Common myeloid progenitor, CD34-positive (primary cell): ENCODE measurements around the gene CTXN1.

Experiments
- CTCF ChIA-PET: fragments of 350-600 bp; sonication (Branson Sonifier 250); formaldehyde crosslinking; loops from one replicate; lab custom pipeline; 2021; ENCODE audit warnings: antibody characterized with exemption; lab: Charles Lee
- POLR2A ChIA-PET: fragments of 350-600 bp; sonication (Branson Sonifier 250); formaldehyde crosslinking; loops from one replicate; lab custom pipeline; 2021; ENCODE audit warnings: antibody characterized with exemption; lab: Charles Lee
- DNase-seq, 3 donors: peaks; one replicate each; pipeline versions ENCODE4 v3.0.0 to v3.0.0-alpha.2; 2013
- H3K27ac ChIP-seq, 2 experiments: 1 replicate in 1 of 2; 2 replicates in 1 of 2; pipeline ENCODE4 v1.7.0; 2013; ENCODE audit warnings: inconsistent platforms in 2 of 2, low read length in 2 of 2, mild to moderate bottlenecking in 2 of 2, low read depth in 1 of 2, moderate library complexity in 1 of 2; ENCODE audit not compliant: severe bottlenecking in 2 of 2, insufficient read depth in 1 of 2, poor library complexity in 1 of 2
- H3K27me3 ChIP-seq, 5 experiments: replicated peaks in 2 of 5; 1 replicate in 3 of 5; 2 replicates in 2 of 5; pipeline versions ENCODE4 v1.6.1 to v1.7.0; 2013; ENCODE audit warnings: low read length in 4 of 5, mild to moderate bottlenecking in 2 of 5, moderate library complexity in 2 of 5, inconsistent platforms in 1 of 5; ENCODE audit not compliant: insufficient read depth in 5 of 5, control insufficient read depth in 4 of 5
- H3K36me3 ChIP-seq, 4 experiments: 1 replicate in 2 of 4; 2 replicates in 2 of 4; pipeline versions ENCODE4 v1.6.1 to v1.7.0; 2013; ENCODE audit warnings: low read length in 3 of 4, control low read depth in 1 of 4, mild to moderate bottlenecking in 1 of 4; ENCODE audit not compliant: control insufficient read depth in 4 of 4, insufficient read depth in 4 of 4
- H3K4me1 ChIP-seq, 4 experiments: 1 replicate in 3 of 4; 2 replicates in 1 of 4; pipeline versions ENCODE4 v1.6.1 to v1.7.1; 2013; ENCODE audit warnings: low read length in 3 of 4, mild to moderate bottlenecking in 3 of 4, control low read depth in 1 of 4, inconsistent platforms in 1 of 4, moderate library complexity in 1 of 4; ENCODE audit not compliant: control insufficient read depth in 4 of 4, insufficient read depth in 4 of 4; ENCODE audit errors: control extremely low read depth in 1 of 4
- H3K4me3 ChIP-seq, 7 experiments: 1 replicate in 4 of 7; 2 replicates in 3 of 7; pipeline versions ENCODE4 v1.5.1 to v1.7.0; 2013; ENCODE audit warnings: mild to moderate bottlenecking in 7 of 7, low read length in 6 of 7, moderate library complexity in 6 of 7, inconsistent platforms in 2 of 7, low read depth in 2 of 7, control low read depth in 1 of 7; ENCODE audit not compliant: insufficient read depth in 4 of 7, control insufficient read depth in 1 of 7; ENCODE audit errors: extremely low read depth in 1 of 7
- H3K9me3 ChIP-seq, 5 experiments: 1 replicate in 4 of 5; 2 replicates in 1 of 5; pipeline versions ENCODE4 v1.6.1 to v1.7.1; 2013; ENCODE audit warnings: low read length in 4 of 5, mild to moderate bottlenecking in 2 of 5, inconsistent platforms in 1 of 5, low read depth in 1 of 5, moderate library complexity in 1 of 5; ENCODE audit not compliant: control insufficient read depth in 4 of 5, insufficient read depth in 2 of 5; ENCODE audit errors: control extremely low read depth in 1 of 5
- WGBS: methylation state at CpG from one replicate; pipeline ENCODE4 v1.1.5; 2013; ENCODE audit not compliant: insufficient coverage; 5-methylcytosine and 5-hydroxymethylcytosine counted together

CTXN1 gene

DNA sequence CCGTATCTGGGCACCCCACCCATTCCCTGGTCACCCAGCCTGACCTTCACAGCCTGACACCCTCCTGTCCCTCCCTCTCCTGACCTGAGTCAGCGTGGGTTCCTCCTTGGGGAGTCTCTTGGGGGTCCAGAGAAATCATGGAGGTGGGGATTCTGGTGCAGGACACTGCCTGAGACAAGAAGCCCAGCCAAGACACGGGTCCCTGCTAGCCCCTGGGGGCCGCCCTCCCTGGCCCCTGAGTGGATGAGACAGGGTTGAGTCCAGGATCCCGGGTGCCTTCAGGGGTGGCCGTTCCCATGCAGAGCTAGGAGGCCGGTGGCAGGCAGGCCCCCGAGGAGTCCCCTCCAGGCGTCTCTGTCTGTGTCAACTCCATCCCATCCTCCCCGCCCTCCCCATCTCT lies 20.7 kb downstream of the CTXN1 start:
- Histone ChIP-seq H3K36me3 (peaks cover 0 to 24% (median 14%) of the 10 kb centered on the region in 4 experiments), H3K4me1 (peaks cover 0 to 24% (median 20%) of the 10 kb centered on the region in 4 experiments), H3K4me3 (peak overlapping the region in 1 of 7 experiments; percentile 86), H3K27ac (peak overlapping the region in 1 of 2 experiments; percentile 76), H3K27me3 (no peaks in the 10 kb centered on the region), H3K9me3 (no peaks in the 10 kb centered on the region)
- DNase-seq = no peak
- POLR2A ChIA-PET = no interaction called here
- 77% methylated on average over 9 of the region's 10 CpGs for WGBS
- CTCF ChIA-PET = no interaction called here

- POLR2A ChIA-PET = interaction anchor here (0.6 to 0.8 kb wide), 2 partner anchors 13 to 248 kb away, joined by 3 read pairs; no protein-coding TSS in a partner anchor
- H3K36me3 ChIP-seq = peaks cover 0 to 17% (median 9%) of the 10 kb centered on the region in 4 experiments
- CTCF ChIA-PET = interaction anchor here (0.9 to 1.9 kb wide), 5 partner anchors 14 to 44 kb away, joined by 3 to 6 read pairs (median 5); no protein-coding TSS in a partner anchor
- no peaks in the 10 kb centered on the region for H3K27me3 ChIP-seq
- H3K27ac ChIP-seq = peak overlapping the region; percentile 25 to 76
- H3K4me3 ChIP-seq = peak overlapping the region; percentile 65 to 91 (median 82)
- DNase-seq = peak in 2 of 3 donors; percentile 53 to 56
- WGBS = 21% methylated on average over 32 of the region's 68 CpGs
- H3K4me1 ChIP-seq = peaks cover 0 to 24% (median 20%) of the 10 kb centered on the region in 4 experiments
- no peaks in the 10 kb centered on the region for H3K9me3 ChIP-seq
Measured at GRCh38 chr19:7904074-7905020, 21.6 kb downstream of the CTXN1 start.

GRCh38 chr19:7903244-7904073 lies 22.5 kb downstream of the CTXN1 start, which contains the start of gene MAP2K7:
TSS of gene MAP2K7 (plus strand) at chr19:7903877. CDS start at chr19:7903945, 68 bp downstream.
- H3K9me3 ChIP-seq = no peaks in the 10 kb centered on the region
- peak; percentile 98 to 99 (median 98) for DNase-seq
- H3K4me1 ChIP-seq = peaks cover 0 to 24% (median 20%) of the 10 kb centered on the region in 4 experiments
- peaks cover 0 to 14% (median 7%) of the 10 kb centered on the region in 4 experiments for H3K36me3 ChIP-seq
- no peaks in the 10 kb centered on the region for H3K27me3 ChIP-seq
- ChIA-PET POLR2A (interaction anchor here (0.6 to 0.8 kb wide), 2 partner anchors 14 to 247 kb away, joined by 3 read pairs; no protein-coding TSS in a partner anchor), CTCF (interaction anchor here (0.9 to 1.9 kb wide), 5 partner anchors 14 to 43 kb away, joined by 3 to 6 read pairs (median 5); no protein-coding TSS in a partner anchor)
- peak within 1 kb of the TSS; percentile 65 to 91 (median 82) for H3K4me3 ChIP-seq
- peak within 1 kb of the TSS; percentile 25 to 82 for H3K27ac ChIP-seq
- 0% methylated on average over 84 of the region's 89 CpGs for WGBS

DNA sequence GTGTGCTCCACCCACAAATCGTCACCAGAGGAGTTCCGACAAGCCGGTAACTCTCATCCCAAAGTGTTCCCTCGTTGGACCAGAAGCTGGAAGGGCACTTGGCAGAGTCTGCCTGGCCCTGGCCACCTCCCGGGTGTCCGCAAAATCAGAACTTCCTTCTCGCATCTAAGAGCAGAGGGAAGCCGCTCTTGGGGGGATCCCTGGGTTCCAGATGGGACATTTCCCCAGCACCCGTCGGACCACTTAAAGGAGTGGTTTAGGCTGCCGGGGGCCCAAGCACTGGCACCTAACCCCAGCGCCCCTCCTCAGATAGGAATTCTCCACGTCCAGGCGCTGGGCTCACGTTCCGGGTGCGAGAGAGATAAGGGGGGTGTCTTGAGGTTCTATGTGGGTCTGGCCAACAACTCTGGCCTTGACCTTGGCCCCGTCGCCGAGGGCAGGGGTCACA lies 23.1 kb downstream of the CTXN1 start:
- H3K4me3 ChIP-seq = peak overlapping the region; percentile 0 to 85 (median 70)
- WGBS = 20% methylated on average over 18 of the region's 20 CpGs
- CTCF ChIA-PET = interaction anchor here (0.9 to 1.9 kb wide), 6 partner anchors 15 to 50 kb away, joined by 3 to 6 read pairs (median 4); no protein-coding TSS in a partner anchor
- H3K27me3 ChIP-seq = no peaks in the 10 kb centered on the region
- H3K4me1 ChIP-seq = peaks cover 0 to 24% (median 20%) of the 10 kb centered on the region in 4 experiments
- H3K9me3 ChIP-seq = no peaks in the 10 kb centered on the region
- H3K36me3 ChIP-seq = peaks cover 0 to 11% (median 7%) of the 10 kb centered on the region in 4 experiments
- no peak for DNase-seq
- POLR2A ChIA-PET = no interaction called here
- H3K27ac ChIP-seq = peak overlapping the region in 1 of 2 experiments; percentile 82

- H3K36me3 ChIP-seq = peaks cover 0 to 5% (median 3%) of the 10 kb centered on the region in 4 experiments
- H3K4me1 ChIP-seq = peaks cover 0 to 24% (median 20%) of the 10 kb centered on the region in 4 experiments
- H3K27me3 ChIP-seq = no peaks in the 10 kb centered on the region
- no peaks in the 10 kb centered on the region for H3K9me3 ChIP-seq
- no peak overlapping the region for H3K27ac ChIP-seq
- H3K4me3 ChIP-seq = no peak overlapping the region
- WGBS = 97% methylated on average over 7 of the region's 7 CpGs
- DNase-seq = no peak
- CTCF ChIA-PET = interaction anchor here (0.6 to 2.6 kb wide), 4 partner anchors 32 to 1525 kb away, joined by 3 to 10 read pairs (median 4); no protein-coding TSS in a partner anchor
- POLR2A ChIA-PET = interaction anchor here (0.7 kb wide), 1 partner anchor 16 kb away, joined by 3 read pairs; no protein-coding TSS in a partner anchor
Measured at GRCh38 chr19:7901337-7901736, 24.6 kb downstream of the CTXN1 start.

DNA sequence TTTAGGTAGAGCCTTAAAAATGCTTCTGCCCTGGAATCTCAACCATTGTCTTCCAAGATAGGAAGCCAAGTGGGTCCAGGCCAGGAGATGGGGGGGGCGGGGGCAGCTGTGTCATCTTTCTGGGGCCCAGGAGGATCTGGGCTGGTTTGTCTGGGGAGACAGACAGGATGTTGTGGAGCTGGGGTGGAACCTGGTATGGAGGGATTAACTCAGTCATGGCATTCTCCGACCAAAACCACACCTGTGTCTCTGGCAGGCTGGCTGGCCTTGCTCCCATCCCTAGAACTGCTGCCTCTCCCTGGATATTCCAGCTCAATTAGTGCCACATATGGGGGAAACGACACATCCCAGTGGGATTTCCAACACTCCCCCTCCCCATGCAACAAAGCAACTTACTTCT lies 25.0 kb downstream of the CTXN1 start:
- DNase-seq = no peak
- 100% methylated on average over 2 of the region's 3 CpGs for WGBS
- H3K4me1 ChIP-seq = peaks cover 0 to 24% (median 20%) of the 10 kb centered on the region in 4 experiments
- peaks cover 0 to 4% (median 3%) of the 10 kb centered on the region in 4 experiments for H3K36me3 ChIP-seq
- no peaks in the 10 kb centered on the region for H3K27me3 ChIP-seq
- no peak overlapping the region for H3K27ac ChIP-seq
- H3K4me3 ChIP-seq = no peak overlapping the region
- H3K9me3 ChIP-seq = no peaks in the 10 kb centered on the region
- ChIA-PET CTCF (interaction anchor here (1.2 to 2.6 kb wide), 3 partner anchors 32 to 44 kb away, joined by 3 to 10 read pairs (median 3); no protein-coding TSS in a partner anchor), POLR2A (no interaction called here)
